Choroid plexus epithelial cell (primary cell): Measurements from ENCODE around the gene PARL.

ENCODE experiments used
- DNase-seq: peaks from one replicate; pipeline ENCODE4 v3.0.0-alpha.2; 2010; ENCODE audit warnings: low read depth
- H3K4me3 ChIP-seq: 2 replicates; pipeline ENCODE4 v1.5.1; 2011; ENCODE audit warnings: low read depth, mild to moderate bottlenecking, control low read depth, low read length, moderate library complexity
- CTCF ChIP-seq: conservative IDR thresholded peaks from 2 replicates; pipeline ENCODE4 v1.5.1; 2011; ENCODE audit warnings: low read depth, mild to moderate bottlenecking, control low read depth, inconsistent platforms, low read length, moderate library complexity

The PARL gene

GRCh38 chr3:183922421-183922820 lies 37.7 kb upstream of the PARL start:
- no peak overlapping the region for H3K4me3 ChIP-seq
- no peak for TF ChIP-seq CTCF
- no peak for DNase-seq

DNA sequence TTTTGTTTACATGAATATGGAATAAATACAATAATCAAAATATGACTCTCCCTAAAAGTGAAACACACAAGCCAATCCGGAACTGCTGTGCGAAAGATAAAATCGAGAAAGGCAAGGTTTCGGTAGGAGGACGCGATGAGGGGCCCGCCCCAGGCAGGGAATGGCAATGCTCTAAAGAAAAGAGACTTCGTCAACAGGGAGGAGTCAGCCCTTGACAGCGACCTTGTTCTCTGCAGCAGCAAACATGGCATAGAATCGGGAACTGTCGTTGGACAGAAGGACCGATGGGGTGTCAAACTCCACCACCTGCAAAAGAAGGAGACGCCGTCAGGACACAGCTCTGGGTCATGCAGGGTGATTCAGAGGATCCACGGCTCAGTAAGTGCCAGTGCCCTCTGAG lies 36.4 kb upstream of the PARL start:
- TF ChIP-seq CTCF: no peak
- H3K4me3 ChIP-seq: no peak overlapping the region
- DNase-seq: no peak

- no peak overlapping the region for H3K4me3 ChIP-seq
- no peak for DNase-seq
- TF ChIP-seq CTCF: no peak
Observed at GRCh38 chr3:183920416-183920815, 35.7 kb upstream of the PARL start.

DNA sequence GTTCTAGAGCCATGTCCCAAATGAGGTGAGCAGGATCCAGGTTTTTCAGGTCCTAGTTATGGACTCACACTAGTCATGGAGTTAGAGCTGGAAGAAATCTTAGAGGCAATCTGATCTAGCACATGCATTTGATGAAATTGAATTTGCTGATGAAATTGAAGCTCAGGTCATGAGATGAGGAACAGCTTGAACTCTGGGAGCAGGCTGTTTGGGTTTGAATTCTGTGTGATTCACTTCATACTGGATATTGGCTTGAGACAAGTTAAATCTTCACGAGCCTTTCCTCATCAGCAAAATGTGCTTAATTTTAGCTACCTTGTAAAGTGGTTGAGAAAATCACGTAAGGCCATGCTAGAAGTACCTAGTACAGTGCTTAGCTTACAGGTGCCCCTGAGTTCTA lies 33.5 kb upstream of the PARL start:
- DNase-seq: no peak
- TF ChIP-seq CTCF: no peak
- no peak overlapping the region for H3K4me3 ChIP-seq

DNA sequence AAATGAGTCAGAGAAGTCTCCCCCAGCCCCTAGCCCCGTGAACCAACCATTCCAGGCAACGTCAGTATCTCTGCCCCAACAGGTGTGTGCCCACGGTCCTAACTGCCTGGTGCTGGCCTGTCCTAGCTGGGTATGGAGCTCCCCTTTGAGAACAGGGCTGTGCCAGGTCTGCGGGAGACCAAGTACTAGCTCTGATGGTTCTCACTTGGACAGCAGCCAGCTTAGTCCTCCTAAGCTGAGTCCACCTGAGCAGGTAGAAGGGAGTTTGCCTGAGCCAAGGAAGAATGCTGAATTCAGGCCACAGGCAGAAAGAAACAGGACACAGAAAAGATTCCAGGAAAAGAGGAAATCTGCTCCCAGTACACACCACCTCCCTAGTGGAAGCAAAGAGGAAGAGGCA lies 33.1 kb upstream of the PARL start:
- no peak for DNase-seq
- H3K4me3 ChIP-seq: no peak overlapping the region
- TF ChIP-seq CTCF: no peak

DNA sequence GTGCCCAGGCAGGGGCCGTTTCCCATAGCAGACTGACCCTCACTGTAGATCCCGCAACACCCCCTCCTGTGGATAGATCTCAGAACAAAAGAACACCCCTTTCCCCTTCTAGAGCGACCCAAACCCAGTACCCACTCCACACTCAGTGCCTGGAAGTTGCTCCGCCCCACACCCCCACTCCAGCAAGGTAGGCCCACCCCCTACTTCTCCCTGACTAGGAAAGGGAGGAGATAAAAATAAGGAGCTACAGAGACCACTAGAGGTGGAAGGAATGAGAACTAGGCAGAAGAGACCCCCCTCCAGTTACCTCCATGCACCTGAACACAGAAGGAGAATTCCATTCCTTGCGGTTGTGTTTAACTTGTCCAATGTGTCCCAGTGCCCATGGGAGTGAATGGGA lies 30.2 kb upstream of the PARL start:
- no peak overlapping the region for H3K4me3 ChIP-seq
- no peak for TF ChIP-seq CTCF
- no peak for DNase-seq

DNA sequence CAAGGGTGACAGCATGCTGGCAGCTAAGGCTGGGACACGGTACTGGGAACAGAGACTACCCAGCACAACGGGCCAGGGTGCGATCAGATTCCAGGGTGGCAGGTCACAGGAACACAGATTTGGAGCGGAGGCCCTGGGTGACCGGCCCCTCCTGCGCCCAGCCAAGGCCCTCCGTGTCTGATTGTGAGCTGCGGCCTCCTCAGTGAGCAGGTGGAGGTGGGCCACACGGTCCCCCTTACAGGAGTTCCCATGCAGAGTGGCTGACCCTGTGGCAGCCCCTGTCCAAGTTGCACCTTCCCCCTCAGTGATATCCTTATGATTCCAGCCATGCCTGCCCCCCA lies 28.9 kb upstream of the PARL start:
- no peak overlapping the region for H3K4me3 ChIP-seq
- no peak for TF ChIP-seq CTCF
- no peak for DNase-seq
